ENCODE results near the gene FNDC8.
A peak's percentile ranks its signal among the peaks of the same experiment; 100 is the strongest.
"Not testable (repeated sequence)": the region's sequence is repeated elsewhere in the genome, so short reads cannot be mapped to it uniquely, and the experiment has no call there.

Gene FNDC8

GRCh38 chr17:35121315-35121714, at the start of gene FNDC8:
Gene FNDC8 (plus strand): TSS chr17:35121615. CDS start chr17:35121694, 79 bp downstream.
- no peak for DNase-seq (ENCODE audit: extremely low read depth in 1 of 2, low read depth in 1 of 2)

GRCh38 chr17:35073183-35073790, 48.1 kb upstream of the FNDC8 start:
- DNase-seq (ENCODE audit: extremely low read depth in 1 of 2, low read depth in 1 of 2), result no peak

- peak in 1 of 2 donors; percentile 32 for DNase-seq (ENCODE audit: extremely low read depth in 1 of 2, low read depth in 1 of 2)
Measured at GRCh38 chr17:35073991-35074627, 47.3 kb upstream of the FNDC8 start.

GRCh38 chr17:35074711-35075707, 46.4 kb upstream of the FNDC8 start:
- no peak for DNase-seq (ENCODE audit: extremely low read depth in 1 of 2, low read depth in 1 of 2)

- DNase-seq (ENCODE audit: extremely low read depth in 1 of 2, low read depth in 1 of 2), result no peak
Measured at GRCh38 chr17:35076874-35077273, 44.5 kb upstream of the FNDC8 start.

- DNase-seq (ENCODE audit: extremely low read depth in 1 of 2, low read depth in 1 of 2), result no peak
Measured at GRCh38 chr17:35079547-35080423, 41.6 kb upstream of the FNDC8 start.

GRCh38 chr17:35080536-35080935, 40.9 kb upstream of the FNDC8 start:
- no peak for DNase-seq (ENCODE audit: extremely low read depth in 1 of 2, low read depth in 1 of 2)

- no peak for DNase-seq (ENCODE audit: extremely low read depth in 1 of 2, low read depth in 1 of 2)
Measured at GRCh38 chr17:35081638-35082037, 39.8 kb upstream of the FNDC8 start.

- DNase-seq (ENCODE audit: extremely low read depth in 1 of 2, low read depth in 1 of 2), result no peak
Measured at GRCh38 chr17:35082073-35082657, 39.2 kb upstream of the FNDC8 start.

GRCh38 chr17:35083071-35083470, 38.3 kb upstream of the FNDC8 start:
- no peak for DNase-seq (ENCODE audit: extremely low read depth in 1 of 2, low read depth in 1 of 2)

GRCh38 chr17:35084987-35085386, 36.4 kb upstream of the FNDC8 start:
- DNase-seq (ENCODE audit: extremely low read depth in 1 of 2, low read depth in 1 of 2), result peak in 1 of 2 donors; percentile 18

- no peak for DNase-seq (ENCODE audit: extremely low read depth in 1 of 2, low read depth in 1 of 2)
Measured at GRCh38 chr17:35086164-35086563, 35.3 kb upstream of the FNDC8 start.

- no peak for DNase-seq (ENCODE audit: extremely low read depth in 1 of 2, low read depth in 1 of 2)
Measured at GRCh38 chr17:35086931-35087573, 34.4 kb upstream of the FNDC8 start.

GRCh38 chr17:35087731-35088355, 33.6 kb upstream of the FNDC8 start:
- DNase-seq (ENCODE audit: extremely low read depth in 1 of 2, low read depth in 1 of 2), result no peak

GRCh38 chr17:35088356-35088880, 33.0 kb upstream of the FNDC8 start:
- no peak for DNase-seq (ENCODE audit: extremely low read depth in 1 of 2, low read depth in 1 of 2)

GRCh38 chr17:35088881-35089585, 32.4 kb upstream of the FNDC8 start:
- peak; percentile 80 to 81 for DNase-seq (ENCODE audit: extremely low read depth in 1 of 2, low read depth in 1 of 2)

GRCh38 chr17:35089586-35090296, 31.7 kb upstream of the FNDC8 start:
- DNase-seq (ENCODE audit: extremely low read depth in 1 of 2, low read depth in 1 of 2), result peak; percentile 19 to 46

- DNase-seq (ENCODE audit: extremely low read depth in 1 of 2, low read depth in 1 of 2), result not testable (repeated sequence)
Measured at GRCh38 chr17:35090707-35091106, 30.7 kb upstream of the FNDC8 start.

Data from stimulated activated CD8-positive, alpha-beta memory T cell treated with anti-CD3 and anti-CD28 coated beads, Interleukin-7, amount 100 ng/mL, for 48 hours (primary cell).